ENCODE measurements around the gene ORM1. TPM values are rescaled to one million over a fixed set of nuclear protein-coding genes. Genes with fewer than 3 reads are reported as not detected.

The ORM1 gene
- polyA plus RNA-seq, 3 donors: 2.2 to 4.9 (median 2.8) TPM

DNA sequence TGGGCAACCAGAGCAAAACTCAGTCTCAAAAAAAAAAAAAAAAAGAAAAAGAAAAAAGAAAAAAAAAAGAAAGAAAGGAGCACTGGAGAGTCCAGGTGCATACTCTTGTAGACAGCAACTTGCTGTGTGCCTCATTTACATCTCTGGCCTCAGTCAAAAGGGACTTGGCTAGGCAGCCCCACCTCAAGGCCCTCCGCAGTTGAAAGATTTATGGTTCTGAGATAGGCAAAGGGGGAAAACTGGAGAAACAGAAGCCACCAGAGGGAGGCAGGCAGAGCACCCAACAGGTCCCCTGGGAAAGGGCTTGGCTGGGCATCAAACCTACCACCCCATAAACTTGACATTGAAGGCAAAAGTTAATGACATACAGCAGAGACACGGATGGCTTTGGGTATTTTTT lies 12.8 kb downstream of the ORM1 start:
- H3K4me2 ChIP-seq (replicated peaks; ENCODE audit: extremely low read depth, low read length, poor library complexity, severe bottlenecking): no peak overlapping the region
- peaks cover 11 to 13% of the 10 kb centered on the region in 2 donors for H3K9me3 ChIP-seq (replicated peaks in 1 of 2; ENCODE audit: control insufficient read depth in 1 of 2, insufficient read depth in 1 of 2, low read length in 2 of 2)
- Mint-ChIP-seq H3K9me3 (peaks cover 10 to 16% (median 13%) of the 10 kb centered on the region in 7 donors), H3K27ac (peak overlapping the region in 1 of 7 donors; percentile 42), H3K27me3 (ENCODE audit: low read depth in 3 of 3) (peaks cover 0 to 3% (median 0%) of the 10 kb centered on the region in 3 donors), H3K4me1 (peaks cover 15% of the 10 kb centered on the region), H3K4me3 (no peak overlapping the region), H3K36me3 (peaks cover 60 to 66% of the 10 kb centered on the region in 2 donors)
- H3K27ac ChIP-seq (ENCODE audit: low read depth in 1 of 2, low read length in 2 of 2): no peak overlapping the region
- peaks cover 68% of the 10 kb centered on the region for H4K20me1 ChIP-seq (ENCODE audit: insufficient read depth, low read length)
- no peak overlapping the region for H2AFZ ChIP-seq (ENCODE audit: insufficient read depth, low read depth, low read length, poor library complexity, severe bottlenecking)
- TF ChIP-seq CTCF (IDR thresholded peaks at IDR 0.05): no peak
- DNase-seq: no peak
- no peak overlapping the region for H3K4me3 ChIP-seq (replicated peaks in 1 of 3; ENCODE audit: low read depth in 2 of 3, low read length in 3 of 3)
- peaks cover 5% of the 10 kb centered on the region for H3K79me2 ChIP-seq (ENCODE audit: insufficient read depth, low read length)
- H3K27me3 ChIP-seq (ENCODE audit: control insufficient read depth in 2 of 2, insufficient read depth in 2 of 2, low read length in 2 of 2): no peaks in the 10 kb centered on the region
- WGBS (ENCODE audit: insufficient coverage): no CpG with 5 or more reads among the region's 2 CpGs
- no peak overlapping the region for H3K9ac ChIP-seq (ENCODE audit: insufficient read depth, low read length, poor library complexity, severe bottlenecking)
- H3K4me1 ChIP-seq (ENCODE audit: control insufficient read depth in 1 of 2, insufficient read depth in 2 of 2, low read length in 2 of 2): peaks cover 9 to 10% of the 10 kb centered on the region in 2 donors
- intact Hi-C loops (cut with micrococcal nuclease): no loop called here
- peaks cover 65 to 66% of the 10 kb centered on the region in 2 donors for H3K36me3 ChIP-seq (replicated peaks in 1 of 2; ENCODE audit: control insufficient read depth in 1 of 2, insufficient read depth in 2 of 2, low read length in 2 of 2)

DNA sequence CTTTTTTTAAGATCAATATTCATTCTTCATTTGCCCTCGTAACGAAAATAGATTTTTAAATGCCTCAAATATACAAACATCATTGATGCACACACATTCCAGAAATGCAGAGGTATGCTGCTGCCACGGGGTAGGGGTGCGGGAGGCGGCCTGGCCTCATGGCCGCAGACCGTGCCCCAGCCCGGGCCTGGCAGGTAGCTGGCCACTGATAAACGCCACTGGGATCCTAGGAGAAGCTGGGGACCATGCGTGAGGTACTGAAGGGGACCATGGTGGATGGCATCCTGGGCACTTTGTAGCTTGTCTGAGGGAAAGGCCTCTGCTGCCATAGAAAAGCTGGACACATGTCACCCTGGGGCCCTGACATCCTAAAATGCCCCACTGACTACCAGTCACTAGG lies 13.3 kb downstream of the ORM1 start:
- H3K79me2 ChIP-seq (ENCODE audit: insufficient read depth, low read length): peaks cover 5% of the 10 kb centered on the region
- H3K36me3 ChIP-seq (replicated peaks in 1 of 2; ENCODE audit: control insufficient read depth in 1 of 2, insufficient read depth in 2 of 2, low read length in 2 of 2): peaks cover 69 to 70% of the 10 kb centered on the region in 2 donors
- peaks cover 11 to 13% of the 10 kb centered on the region in 2 donors for H3K4me1 ChIP-seq (ENCODE audit: control insufficient read depth in 1 of 2, insufficient read depth in 2 of 2, low read length in 2 of 2)
- Mint-ChIP-seq H3K36me3 (peaks cover 64 to 70% of the 10 kb centered on the region in 2 donors), H3K27me3 (ENCODE audit: low read depth in 3 of 3) (peaks cover 0 to 2% (median 0%) of the 10 kb centered on the region in 3 donors), H3K27ac (no peak overlapping the region), H3K9me3 (peaks cover 10 to 16% (median 13%) of the 10 kb centered on the region in 7 donors), H3K4me1 (peaks cover 16% of the 10 kb centered on the region), H3K4me3 (no peak overlapping the region)
- TF ChIP-seq CTCF (IDR thresholded peaks at IDR 0.05): no peak
- no peaks in the 10 kb centered on the region for H3K27me3 ChIP-seq (ENCODE audit: control insufficient read depth in 2 of 2, insufficient read depth in 2 of 2, low read length in 2 of 2)
- H3K4me3 ChIP-seq (replicated peaks in 1 of 3; ENCODE audit: low read depth in 2 of 3, low read length in 3 of 3): no peak overlapping the region
- intact Hi-C loops (cut with micrococcal nuclease): no loop called here
- no peak for DNase-seq
- no peak overlapping the region for H3K27ac ChIP-seq (ENCODE audit: low read depth in 1 of 2, low read length in 2 of 2)
- peaks cover 72% of the 10 kb centered on the region for H4K20me1 ChIP-seq (ENCODE audit: insufficient read depth, low read length)
- WGBS (ENCODE audit: insufficient coverage): 86% methylated on average over 8 of the region's 10 CpGs
- H3K9ac ChIP-seq (ENCODE audit: insufficient read depth, low read length, poor library complexity, severe bottlenecking): no peak overlapping the region
- no peak overlapping the region for H2AFZ ChIP-seq (ENCODE audit: insufficient read depth, low read depth, low read length, poor library complexity, severe bottlenecking)
- no peak overlapping the region for H3K4me2 ChIP-seq (replicated peaks; ENCODE audit: extremely low read depth, low read length, poor library complexity, severe bottlenecking)
- H3K9me3 ChIP-seq (replicated peaks in 1 of 2; ENCODE audit: control insufficient read depth in 1 of 2, insufficient read depth in 1 of 2, low read length in 2 of 2): peaks cover 11 to 13% of the 10 kb centered on the region in 2 donors
